Adrenal gland (tissue), 5 donors: Measurements from ENCODE around the gene SRC.

Source experiments
- CTCF ChIP-seq, 6 experiments: fragments of 450-650 bp in 4 of 6; fragments of 200-600 bp in 2 of 6; sonication (generic) in 1 of 6; IDR thresholded peaks; 1 replicate in 5 of 6; 2 replicates in 1 of 6; pipeline versions ENCODE4 v1.5.1 to v1.8.0; 2016 to 2021; ENCODE audit warnings: antibody characterized with exemption in 6 of 6, mild to moderate bottlenecking in 2 of 6, moderate library complexity in 1 of 6
- POLR2A ChIP-seq, 2 donors: fragments of 450-650 bp; IDR thresholded peaks; one replicate each; pipeline ENCODE4 v1.6.1; 2017; ENCODE audit warnings: antibody characterized with exemption in 2 of 2, mild to moderate bottlenecking in 2 of 2, moderate library complexity in 1 of 2
- donor health status: DM: no; HTN: no; CAD: no.

DNA sequence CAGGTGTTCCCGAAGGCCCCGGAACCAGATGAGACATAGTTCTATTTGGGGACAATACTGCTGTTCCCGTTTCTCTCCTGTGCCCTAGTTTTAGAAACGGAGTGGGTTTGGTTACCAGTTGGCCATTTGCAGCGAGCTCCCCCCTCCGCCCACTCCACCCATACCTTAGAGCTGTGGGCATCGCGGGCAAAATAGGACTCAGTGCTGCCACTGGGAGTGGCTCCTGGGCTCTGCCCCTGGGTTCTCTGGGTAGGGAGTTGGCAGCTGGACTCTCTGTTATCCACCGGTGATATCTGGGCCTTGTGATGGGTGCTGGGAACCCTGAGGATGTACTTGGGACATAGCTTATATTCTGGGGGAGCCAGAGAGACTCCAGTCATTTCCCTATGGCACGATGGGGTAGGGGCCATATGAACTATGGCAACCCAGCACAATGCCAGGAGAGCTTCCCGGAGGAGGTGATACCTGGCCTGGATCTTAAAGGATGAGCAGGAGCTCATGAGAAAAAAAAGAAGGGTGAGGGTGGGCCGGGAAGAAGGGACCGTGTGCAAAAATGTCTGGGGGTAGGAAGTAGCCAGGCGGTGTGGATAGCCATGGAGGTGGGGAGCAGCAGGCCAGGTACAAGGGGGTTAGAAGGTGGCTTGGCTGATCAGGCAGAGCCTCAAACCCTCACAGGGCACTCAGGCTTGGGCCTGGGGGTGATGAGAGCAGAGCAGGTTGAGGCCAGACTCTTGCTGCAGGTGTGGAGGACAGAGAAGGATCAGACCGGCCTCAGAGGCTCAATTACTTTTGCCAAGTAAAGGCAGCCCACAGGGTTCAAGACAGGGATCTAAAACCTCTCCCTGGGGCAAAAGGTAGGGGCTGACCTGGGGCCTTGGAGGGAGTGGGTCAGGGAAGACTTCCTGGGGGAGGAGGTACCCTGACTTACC lies 9.6 kb downstream of the SRC start:
- no peak for TF ChIP-seq CTCF (IDR thresholded peaks at IDR 0.05)
- no peak for TF ChIP-seq POLR2A (IDR thresholded peaks at IDR 0.05)
